DMS 273 treated with DMSO at 0.1 percent for 48 hours (cell line): Measurements from ENCODE around the gene SNX1.

Experiments used
- DNase-seq: peaks from one replicate; lab custom pipeline; 2025; lab: John Stamatoyannopoulos, UW

SNX1 gene

DNA sequence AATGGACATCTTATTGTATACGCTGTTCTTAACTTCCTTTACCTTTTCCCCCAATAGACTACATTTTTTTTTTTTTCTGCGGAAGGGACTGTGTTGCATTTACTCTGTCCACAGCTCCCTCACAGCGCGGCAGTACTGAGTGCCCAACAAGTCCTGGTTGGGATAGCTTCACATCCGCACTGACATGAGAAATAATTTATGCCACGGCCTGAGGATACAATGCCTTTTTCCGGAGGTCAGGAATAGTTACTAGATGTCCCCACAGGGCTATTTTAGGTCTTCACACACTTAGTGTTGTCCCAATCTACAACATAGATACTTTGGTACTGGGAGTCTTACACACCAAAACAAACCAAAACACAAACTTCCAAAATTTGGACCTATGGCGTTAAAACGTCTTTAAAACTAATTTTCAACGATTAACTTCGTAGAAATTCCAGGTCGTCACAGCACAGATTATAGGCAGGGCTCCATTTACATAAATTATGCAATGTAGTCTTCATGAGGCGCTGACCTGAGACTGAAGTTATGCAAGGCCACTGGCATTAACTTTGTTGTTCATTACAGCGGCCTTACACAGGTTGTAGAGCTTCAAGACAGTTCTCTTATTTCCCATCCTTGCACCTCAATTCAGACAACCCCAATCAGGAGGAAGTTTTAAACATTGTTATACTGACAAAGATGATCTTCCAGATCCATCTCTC lies 68.0 kb downstream of the SNX1 start:
- no peak for DNase-seq

GRCh38 chr15:64164436-64164835 lies 68.7 kb downstream of the SNX1 start:
- DNase-seq = no peak

DNA sequence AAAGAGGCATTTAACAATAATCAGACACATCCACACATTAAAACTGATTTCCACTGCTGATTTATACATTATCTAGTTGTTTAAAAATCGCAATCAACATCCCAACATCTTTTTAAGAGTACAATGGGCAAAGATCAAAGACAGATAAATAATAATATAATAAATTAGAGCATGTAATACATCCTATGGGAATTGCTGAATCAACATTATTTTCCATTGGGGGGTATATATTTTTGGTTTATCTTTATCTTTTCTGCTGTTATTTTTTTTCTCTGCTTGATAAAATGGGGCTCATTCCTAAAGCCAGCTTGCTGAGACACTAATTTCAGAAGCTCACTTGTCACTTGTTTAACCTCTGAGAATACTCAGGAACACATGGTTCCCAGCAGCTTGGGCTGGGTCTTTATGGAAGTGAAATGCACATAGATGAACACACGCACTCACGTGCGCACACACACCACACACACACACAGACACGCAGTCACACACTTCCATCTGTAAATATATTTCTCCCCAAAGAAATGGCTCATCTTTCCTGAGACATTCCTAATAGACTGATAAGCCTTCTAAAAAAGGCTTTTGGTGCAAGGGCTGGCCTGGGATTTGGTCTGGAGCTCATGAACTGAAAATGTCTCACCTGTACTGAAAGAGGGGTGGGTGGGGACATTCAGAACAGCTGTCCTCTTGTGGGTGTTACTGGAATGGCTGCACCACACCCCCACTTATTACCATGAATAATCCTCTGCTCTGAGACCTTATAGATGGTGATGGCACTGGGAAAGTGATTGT lies 70.5 kb downstream of the SNX1 start:
- no peak for DNase-seq

DNA sequence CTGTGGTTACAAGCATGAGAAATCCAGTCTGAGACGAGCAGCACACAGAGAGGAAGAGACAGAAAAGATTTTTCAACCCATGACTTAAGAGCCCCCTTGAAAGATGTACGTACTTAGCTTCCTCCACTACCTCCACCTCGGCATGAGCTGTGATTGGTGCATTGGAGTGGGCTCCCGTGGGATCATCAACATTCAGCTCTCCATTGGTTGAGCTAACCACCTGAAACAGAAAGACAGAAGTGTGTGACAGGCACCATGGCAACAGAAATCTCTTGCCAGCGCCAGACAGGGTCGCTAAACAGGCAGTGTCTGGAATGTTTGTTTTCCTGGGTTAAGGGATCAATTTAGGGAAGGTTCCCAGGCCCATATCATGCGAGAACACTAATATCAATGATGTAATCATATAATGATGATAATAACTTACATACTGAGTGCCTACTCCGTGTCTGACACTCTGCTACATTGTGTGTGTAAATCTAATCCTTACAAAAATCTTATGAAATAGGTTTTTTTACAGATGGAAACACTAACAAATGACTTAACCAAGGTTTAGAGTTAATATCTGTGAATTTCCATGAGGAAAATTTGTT lies 84.5 kb downstream of the SNX1 start:
- no peak for DNase-seq

DNA sequence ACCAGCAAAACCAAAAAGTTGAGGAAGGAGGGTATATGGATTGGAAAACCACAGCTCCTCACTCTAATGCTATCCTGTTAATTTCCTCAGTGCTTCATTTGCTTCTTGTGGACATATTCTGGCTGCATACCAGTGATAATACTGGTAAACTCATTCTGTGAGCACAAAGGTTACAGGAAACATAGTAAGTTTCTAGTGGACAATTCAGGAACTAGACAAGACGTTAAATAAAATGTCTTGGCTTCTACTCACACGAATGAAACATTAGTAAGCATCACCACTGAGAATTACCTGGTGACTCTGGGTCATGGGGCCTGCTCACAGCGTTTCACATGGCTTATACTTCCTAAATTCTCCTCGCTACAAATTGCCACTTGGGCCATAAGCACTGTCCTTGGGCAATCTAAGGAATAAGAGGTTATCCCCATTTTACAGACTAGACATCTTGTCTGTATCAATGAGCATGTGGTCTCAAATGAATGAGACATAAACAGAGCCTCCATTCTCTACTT lies 87.1 kb downstream of the SNX1 start:
- no peak for DNase-seq

DNA sequence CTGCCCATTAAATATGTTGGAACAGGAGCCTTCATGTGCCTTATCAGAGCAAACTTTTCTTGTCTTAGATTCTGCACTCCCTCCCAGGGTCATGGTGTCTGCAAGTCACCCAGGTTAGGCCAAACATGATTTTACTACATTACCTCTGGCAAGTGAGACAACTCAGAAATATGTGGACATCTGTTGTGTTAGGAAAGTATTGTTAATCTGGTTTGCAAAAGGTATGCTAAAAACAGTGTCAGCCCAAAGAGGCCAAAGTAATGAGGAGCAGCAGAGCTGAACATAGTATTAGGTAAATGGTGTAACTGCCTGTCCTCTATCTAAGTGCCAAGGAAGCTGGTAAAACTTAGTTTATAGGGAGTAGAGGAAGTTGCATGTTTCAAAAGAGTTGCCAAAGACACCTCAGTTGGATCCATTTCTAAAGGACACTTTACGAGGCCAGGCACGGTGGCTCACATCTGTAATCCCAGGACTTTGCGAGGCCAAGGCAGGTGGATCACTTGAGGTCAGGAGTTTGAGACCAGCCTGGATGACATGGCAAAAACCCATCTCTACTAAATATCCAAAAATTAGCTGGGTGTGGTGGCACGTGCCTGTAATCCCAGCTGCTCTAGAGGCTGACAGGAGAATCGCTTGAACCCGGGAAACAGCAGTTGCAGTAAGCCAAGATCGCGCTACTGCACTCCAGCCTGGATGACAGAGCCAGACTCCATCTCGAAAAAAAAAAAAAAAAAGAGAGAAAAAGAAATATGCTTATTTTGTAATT lies 89.5 kb downstream of the SNX1 start:
- no peak for DNase-seq

DNA sequence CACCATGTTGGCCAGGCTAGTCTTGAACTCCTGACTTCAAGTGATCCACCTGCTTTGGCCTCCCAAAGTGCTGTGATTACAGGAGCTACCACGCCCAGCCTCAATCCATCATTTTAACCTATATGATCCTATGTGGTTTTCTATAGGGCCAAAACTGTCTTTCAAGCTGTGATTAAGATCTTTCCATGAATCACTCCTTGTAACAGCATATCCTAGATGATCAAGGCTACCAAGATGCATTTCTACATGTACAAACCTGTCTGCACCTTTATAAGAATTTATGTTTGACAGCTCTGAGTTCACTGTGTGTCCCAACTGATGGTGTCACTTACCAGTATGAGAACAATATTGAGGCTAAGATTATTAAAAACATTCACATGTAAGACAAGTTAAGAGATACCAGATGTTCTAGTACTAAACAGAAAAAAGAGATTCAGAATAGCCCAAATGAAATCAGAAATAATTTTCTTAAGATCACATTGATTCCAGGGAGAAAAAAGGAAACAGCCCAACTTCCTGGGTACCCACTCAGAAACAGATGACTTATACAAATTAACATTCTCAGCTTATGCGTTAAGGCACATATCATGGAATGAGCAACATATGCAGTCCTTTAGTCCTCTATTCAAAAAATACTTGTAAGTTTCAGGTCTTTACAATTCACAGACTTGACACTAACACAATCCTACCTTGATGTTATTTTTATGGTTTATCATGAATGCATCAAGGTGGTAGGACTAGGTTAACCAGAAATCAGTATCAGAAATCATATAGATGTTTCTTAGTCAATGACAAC lies 91.8 kb downstream of the SNX1 start:
- DNase-seq = no peak
